ENCODE data around the gene ALG13.

GRCh38 chrX:111650845-111651244 lies 30.1 kb upstream of the ALG13 start:
- TF ChIP-seq CTCF (IDR thresholded peaks at IDR 0.05), result no peak
- no peak for TF ChIP-seq ELK1 (IDR thresholded peaks at IDR 0.05; ENCODE audit: low read depth, low read length)
- TF ChIP-seq CBX2 (IDR thresholded peaks at IDR 0.05; ENCODE audit: borderline replicate concordance, low read depth), result no peak
- no peak for TF ChIP-seq EHMT2 (IDR thresholded peaks at IDR 0.05; ENCODE audit: low read depth)
- TF ChIP-seq CHD2 (IDR thresholded peaks at IDR 0.05; ENCODE audit: low read length, partially characterized antibody), result no peak
- no peak for TF ChIP-seq EP300 (IDR thresholded peaks at IDR 0.05)
- no peak for TF ChIP-seq JUN (IDR thresholded peaks at IDR 0.05)
- no peak for TF ChIP-seq MYC (IDR thresholded peaks at IDR 0.05; ENCODE audit: borderline replicate concordance, low read length)
- TF ChIP-seq USF2 (IDR thresholded peaks at IDR 0.05), result no peak
- TF ChIP-seq BHLHE40 (IDR thresholded peaks at IDR 0.05; ENCODE audit: low read depth, low read length), result no peak
- no peak for TF ChIP-seq POLR2AphosphoS2 (conservative IDR thresholded peaks at IDR 0.05; ENCODE audit: low read length)
- no peak for TF ChIP-seq NPAS2 (CRISPR knock-in tag; IDR thresholded peaks at IDR 0.05; ENCODE audit: borderline replicate concordance)

Measured in A549 (cell line).